GM12891 (cell line): ENCODE results near the gene LASP1NB.

Experiments used
- PAX5 ChIP-seq: IDR thresholded peaks from 2 replicates; pipeline ENCODE4 v1.6.1; 2011; ENCODE audit warnings: low read length, moderate library complexity, mild to moderate bottlenecking; ENCODE audit not compliant: insufficient read depth, severe bottlenecking
- POLR2A ChIP-seq: IDR thresholded peaks from 2 replicates; pipeline ENCODE4 v1.6.1; 2011; ENCODE audit warnings: low read depth, low read length, control low read depth
- POLR2AphosphoS5 ChIP-seq: IDR thresholded peaks from 2 replicates; pipeline ENCODE4 v1.6.1; 2011; ENCODE audit warnings: low read depth, low read length, control low read depth
- POU2F2 ChIP-seq: IDR thresholded peaks from 2 replicates; pipeline ENCODE4 v1.6.1; 2011; ENCODE audit warnings: low read depth, mild to moderate bottlenecking, control low read depth, low read length, moderate library complexity
- SPI1 ChIP-seq: IDR thresholded peaks from 2 replicates; pipeline ENCODE4 v1.6.1; 2011; ENCODE audit warnings: low read depth, low read length, control low read depth
- TAF1 ChIP-seq: IDR thresholded peaks from 2 replicates; pipeline ENCODE4 v1.6.1; 2011; ENCODE audit warnings: low read depth, low read length, control low read depth

DNA sequence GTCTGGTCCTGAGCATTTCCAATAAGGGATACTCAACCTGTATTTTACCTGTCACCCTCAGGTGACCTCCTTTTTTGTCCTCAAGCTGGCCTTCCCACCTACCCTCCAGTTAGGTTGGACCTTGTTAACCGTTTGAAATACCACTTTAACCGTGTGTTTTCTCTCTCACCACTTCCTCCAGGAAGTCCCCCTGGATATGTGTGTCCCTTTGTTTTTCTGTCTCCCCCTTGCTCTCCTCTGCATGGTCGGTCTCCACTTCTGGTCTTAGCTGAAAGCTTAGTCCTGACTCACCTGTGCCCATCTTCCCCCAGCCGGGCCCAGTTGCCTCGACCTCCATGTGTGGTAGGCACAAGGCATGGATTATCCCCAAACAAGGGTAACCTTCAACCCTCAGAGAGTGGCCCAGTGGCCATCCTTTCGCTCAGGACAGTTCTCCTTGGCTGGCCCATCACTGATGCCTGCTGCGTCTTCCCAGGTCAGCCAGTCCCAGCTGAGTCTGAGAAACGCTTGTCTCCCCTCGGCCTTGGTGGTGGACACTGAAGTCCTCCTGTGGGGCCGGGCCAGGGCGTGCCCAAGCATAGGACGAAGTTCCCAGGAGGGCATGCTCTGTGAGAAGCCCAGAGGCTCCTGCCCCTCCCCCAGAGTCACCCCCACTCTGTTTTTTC lies 35.5 kb upstream of the LASP1NB start:
- TF ChIP-seq POLR2AphosphoS5 (no peak), POLR2A (no peak), POU2F2 (no peak), TAF1 (no peak), SPI1 (no peak), PAX5 (no peak)
